HepG2 (cell line): ENCODE measurements around the gene ZDHHC9. TPM values are rescaled to one million over a fixed set of nuclear protein-coding genes. Genes with fewer than 3 reads are reported as not detected.

Source experiments
- ATAC-seq: fragments of 200-7000 bp; cut with Tn5 transposase; 3 replicates; pipeline ENCODE4 v1.9.1; 2020; ENCODE audit warnings: mild to moderate bottlenecking, moderate library complexity
- Bru-seq: library from RNA; stranded (reverse); fragments of 400-500 nt; gene quantifications from one replicate; lab custom pipeline; 2021; lab: Mats Ljungman, UMichigan
- BruChase-seq, 2 experiments: library from RNA; stranded (reverse); fragments of 400-500 nt; gene quantifications; one replicate each; lab custom pipeline; 2021; lab: Mats Ljungman, UMichigan
- BruUV-seq: library from RNA; stranded (reverse); fragments of 400-500 nt; replicated peaks from 2 replicates; lab custom pipeline; 2021; lab: Mats Ljungman, UMichigan
- CTCF ChIA-PET: fragments of 300-600 bp; formaldehyde crosslinking; extraction: SDS; loops from one replicate; lab custom pipeline; 2021; ENCODE audit warnings: low total read pairs, inconsistent platforms, low intra/inter-chr PET ratio; lab: Yijun Ruan, JAX
- POLR2A ChIA-PET: fragments of 350-600 bp; sonication (Branson Sonifier 250); formaldehyde crosslinking; loops from one replicate; lab custom pipeline; 2020; ENCODE audit warnings: antibody characterized with exemption, inconsistent platforms; lab: Yijun Ruan, JAX
- DNase-seq: peaks from one replicate; pipeline ENCODE4 v3.0.0-alpha.2; 2015; ENCODE audit warnings: low spot score
- FAIRE-seq: peaks from 3 replicates; lab custom pipeline; 2011; peaks lifted over from hg19 to GRCh38; lab: Jason Lieb, UNC
- H2AFZ ChIP-seq: one replicate; pipeline ENCODE4 v1.6.1; 2011; ENCODE audit warnings: low read length, inconsistent platforms
- H3K27ac ChIP-seq: fragments of 300-600 bp; 3 replicates; pipeline ENCODE4 v1.8.0; 2011; ENCODE audit warnings: mixed run types, mild to moderate bottlenecking, mixed read lengths, low read length, inconsistent platforms; ENCODE audit not compliant: insufficient read depth; ENCODE audit errors: extremely low read length
- H3K27me3 ChIP-seq, 2 experiments: fragments of 200-600 bp in 1 of 2; 2 replicates in 1 of 2; 3 replicates in 1 of 2; pipeline versions ENCODE4 v1.6.0 to v1.8.0; 2011; ENCODE audit warnings: low read length in 2 of 2, mild to moderate bottlenecking in 2 of 2, moderate library complexity in 2 of 2, inconsistent platforms in 1 of 2; ENCODE audit not compliant: insufficient read depth in 2 of 2, control insufficient read depth in 1 of 2
- H3K36me3 ChIP-seq, 2 experiments: fragments of 200-600 bp in 1 of 2; replicated peaks in 1 of 2; 2 replicates in 1 of 2; 3 replicates in 1 of 2; pipeline versions ENCODE4 v1.5.1 to v1.8.0; 2011; ENCODE audit warnings: low read length in 2 of 2, inconsistent platforms in 1 of 2; ENCODE audit not compliant: insufficient read depth in 2 of 2, control insufficient read depth in 1 of 2
- H3K4me1 ChIP-seq: 2 replicates; pipeline ENCODE4 v1.5.1; 2012; ENCODE audit warnings: low read length, inconsistent platforms; ENCODE audit not compliant: insufficient read depth
- H3K4me2 ChIP-seq: 2 replicates; pipeline ENCODE4 v1.6.0; 2011; ENCODE audit warnings: low read depth, low read length, inconsistent platforms
- H3K4me3 ChIP-seq, 3 experiments: fragments of 200-600 bp in 1 of 3; sonication (generic), shearing (Covaris generic) in 1 of 3; replicated peaks in 1 of 3; 2 replicates each; pipeline ENCODE4 v1.5.1; 2011 to 2016; ENCODE audit warnings: low read length in 3 of 3, inconsistent platforms in 2 of 3, low read depth in 2 of 3, mild to moderate bottlenecking in 2 of 3, control low read depth in 1 of 3, mixed read lengths in 1 of 3; ENCODE audit not compliant: insufficient read depth in 1 of 3
- H3K79me2 ChIP-seq: one replicate; pipeline ENCODE4 v1.6.1; 2011; ENCODE audit warnings: low read length, inconsistent platforms; ENCODE audit not compliant: insufficient read depth
- H3K9ac ChIP-seq: 2 replicates; pipeline ENCODE4 v1.6.0; 2011; ENCODE audit warnings: mild to moderate bottlenecking, low read depth, low read length, inconsistent platforms; ENCODE audit not compliant: insufficient read depth
- H3K9me3 ChIP-seq: 2 replicates; pipeline ENCODE4 v1.5.1; 2012; ENCODE audit warnings: mild to moderate bottlenecking, low read length
- H4K20me1 ChIP-seq: 2 replicates; pipeline ENCODE4 v1.6.0; 2011; ENCODE audit warnings: inconsistent platforms, mild to moderate bottlenecking, low read length, moderate library complexity; ENCODE audit not compliant: insufficient read depth
- CREB1 ChIP-seq, 2 experiments: fragments of 450-650 bp in 1 of 2; IDR thresholded peaks; 2 replicates each; pipeline ENCODE4 v1.6.1; 2016 to 2017; ENCODE audit warnings: control low read depth in 1 of 2, mild to moderate bottlenecking in 1 of 2, missing compliant biosample characterization in 1 of 2, missing genetic modification characterization in 1 of 2
- MIER3 ChIP-seq: IDR thresholded peaks from 2 replicates; pipeline ENCODE4 v1.6.1; 2016; ENCODE audit warnings: missing compliant biosample characterization, borderline replicate concordance
- PHF5A ChIP-seq: IDR thresholded peaks from one replicate; pipeline ENCODE4 v1.6.1; 2018; ENCODE audit warnings: low read depth, missing genetic modification reagents; ENCODE audit not compliant: unreplicated experiment
- YEATS4 ChIP-seq: sonication (generic); formaldehyde crosslinking; IDR thresholded peaks from 2 replicates; pipeline ENCODE4 v1.4.0; 2020; ENCODE audit warnings: missing genetic modification reagents, borderline replicate concordance
- ZBTB21 ChIP-seq: sonication (generic); formaldehyde crosslinking; IDR thresholded peaks from 2 replicates; pipeline ENCODE4 v1.4.0; 2020; ENCODE audit warnings: missing genetic modification reagents
- WGBS: methylation state at CpG from one replicate; pipeline ENCODE4 v1.1.6; 2017; ENCODE audit warnings: low lambda C conversion rate; 5-methylcytosine and 5-hydroxymethylcytosine counted together
- in situ Hi-C: cut with HindIII; loops from 2 replicates; pipeline ENCODE4 v1.10.0; 2017; ENCODE audit warnings: low pct_unique_long_range_greater_than_20kb; ENCODE audit not compliant: extremely low pct_ligation_motif_present
- intact Hi-C: fragments of 100-400 bp; cut with micrococcal nuclease; formaldehyde crosslinking; loops from one replicate; pipeline ENCODE4 v1.10.0; 2022; ENCODE audit not compliant: unreplicated experiment
- long read RNA-seq, 2 experiments: library from RNA in 1 of 2; library from polyadenylated mRNA in 1 of 2; stranded (forward) in 1 of 2; unstranded in 1 of 2; transcript quantifications; one replicate each; pipeline ENCODE4 v2.0.0, GENCODE V29; 2019 to 2022
- polyA minus RNA-seq, 3 experiments: library from RNA; depleted of rRNA, polyadenylated mRNA; stranded (reverse); fragments of >200 nt; gene quantifications; 2 replicates each; pipeline ENCODE4 v1.2.3, GENCODE V29; 2011; ENCODE audit warnings: low replicate concordance in 1 of 3
- polyA plus RNA-seq, 8 experiments: library from polyadenylated mRNA; depleted of rRNA in 3 of 8; stranded (reverse) in 7 of 8; unstranded in 1 of 8; fragments of >200 nt; fragmentation: Illumina TruSeq in 4 of 8; extraction: Trizol in 4 of 8; gene quantifications; 2 replicates each; pipeline versions ENCODE4 v1.2.1 to v1.2.3, GENCODE V29; 2011 to 2016; ENCODE audit warnings: low read depth in 4 of 8, missing spikeins in 1 of 8, mixed read lengths in 1 of 8; ENCODE audit not compliant: insufficient read depth in 1 of 8
- total RNA-seq, 5 experiments: library from RNA; depleted of rRNA; stranded (reverse); fragments of >200 nt; fragmentation: Illumina TruSeq; extraction: Trizol; gene quantifications; 2 replicates each; pipeline ENCODE4 v1.2.3, GENCODE V29; 2016; ENCODE audit warnings: low read depth in 1 of 5
- TF ChIP-seq, protein P1 (sequence below): sonication (generic); formaldehyde crosslinking; IDR thresholded peaks from 2 replicates; pipeline ENCODE4 v1.4.0; 2020; ENCODE audit warnings: missing genetic modification reagents
- TF ChIP-seq, protein P2 (sequence below): sonication (generic); formaldehyde crosslinking; IDR thresholded peaks from 2 replicates; pipeline ENCODE4 v1.8.0; 2022; ENCODE audit warnings: mild to moderate bottlenecking, missing genetic modification reagents, borderline replicate concordance
- TF ChIP-seq, protein P3 (sequence below): sonication (generic); formaldehyde crosslinking; conservative IDR thresholded peaks from 2 replicates; pipeline ENCODE4 v1.4.0; 2020; ENCODE audit warnings: missing genetic modification reagents

Gene ZDHHC9
- total RNA-seq (2016; rRNA removed; fragmentation: Illumina TruSeq; extraction: Trizol) = 14.5 and 28.3 TPM in 2 replicates
- total RNA-seq (2016; cell fraction: cytosol; rRNA removed; fragmentation: Illumina TruSeq; extraction: Trizol; ENCODE audit: low read depth) = 4.3 and 4.4 TPM in 2 replicates
- 15.3 and 26.5 TPM in 2 replicates for total RNA-seq (2016; cell fraction: insoluble cytoplasmic fraction; rRNA removed; fragmentation: Illumina TruSeq; extraction: Trizol)
- total RNA-seq (2016; cell fraction: membrane; rRNA removed; fragmentation: Illumina TruSeq; extraction: Trizol) = 15.1 and 18.5 TPM in 2 replicates
- total RNA-seq (2016; cell fraction: nucleus; rRNA removed; fragmentation: Illumina TruSeq; extraction: Trizol) = 28.8 and 34.6 TPM in 2 replicates
- 51.9 and 53.1 TPM in 2 replicates for polyA plus RNA-seq (2011; rRNA removed)
- polyA plus RNA-seq (2011; cell fraction: cytosol; rRNA removed) = 36.0 and 50.3 TPM in 2 replicates
- 31.2 and 33.5 TPM in 2 replicates for polyA plus RNA-seq (2011; cell fraction: nucleus; rRNA removed)
- polyA plus RNA-seq (2012) = 40.1 and 49.9 TPM in 2 replicates
- polyA plus RNA-seq (2016; cell fraction: cytosol; fragmentation: Illumina TruSeq; extraction: Trizol; ENCODE audit: low read depth) = 5.7 and 8.1 TPM in 2 replicates
- 16.7 and 19.3 TPM in 2 replicates for polyA plus RNA-seq (2016; cell fraction: insoluble cytoplasmic fraction; fragmentation: Illumina TruSeq; extraction: Trizol; ENCODE audit: low read depth)
- 17.1 and 18.0 TPM in 2 replicates for polyA plus RNA-seq (2016; cell fraction: membrane; fragmentation: Illumina TruSeq; extraction: Trizol; ENCODE audit: low read depth)
- 43.6 and 44.3 TPM in 2 replicates for polyA plus RNA-seq (2016; cell fraction: nucleus; fragmentation: Illumina TruSeq; extraction: Trizol; ENCODE audit: insufficient read depth, low read depth)
- polyA minus RNA-seq (2011; rRNA and poly(A)+ RNA removed; ENCODE audit: low replicate concordance) = 50.7 and 145 TPM in 2 replicates
- 33.1 and 49.3 TPM in 2 replicates for polyA minus RNA-seq (2011; cell fraction: cytosol; rRNA and poly(A)+ RNA removed)
- polyA minus RNA-seq (2011; cell fraction: nucleus; rRNA and poly(A)+ RNA removed) = 46.7 and 54.3 TPM in 2 replicates
- percentile 70 among the genes with signal in this experiment for Bru-seq, nascent RNA
- percentile 78 among the genes with signal in this experiment for BruChase-seq, experiment 1, labeled RNA remaining after a 6-hour chase
- percentile 74 among the genes with signal in this experiment for BruChase-seq, experiment 2, labeled RNA remaining after a 2-hour chase
- long read RNA-seq, experiment 1, full-length matches to known transcripts = 36 of 58 reads
- long read RNA-seq, experiment 1, partial matches to known transcripts = 15 of 58 reads
- long read RNA-seq, experiment 1, other reads (novel, unspliced or antisense) = 7 of 58 reads
- long read RNA-seq, experiment 2, full-length matches to known transcripts = 52 of 136 reads
- long read RNA-seq, experiment 2, partial matches to known transcripts = 11 of 136 reads
- long read RNA-seq, experiment 2, other reads (novel, unspliced or antisense) = 73 of 136 reads

DNA sequence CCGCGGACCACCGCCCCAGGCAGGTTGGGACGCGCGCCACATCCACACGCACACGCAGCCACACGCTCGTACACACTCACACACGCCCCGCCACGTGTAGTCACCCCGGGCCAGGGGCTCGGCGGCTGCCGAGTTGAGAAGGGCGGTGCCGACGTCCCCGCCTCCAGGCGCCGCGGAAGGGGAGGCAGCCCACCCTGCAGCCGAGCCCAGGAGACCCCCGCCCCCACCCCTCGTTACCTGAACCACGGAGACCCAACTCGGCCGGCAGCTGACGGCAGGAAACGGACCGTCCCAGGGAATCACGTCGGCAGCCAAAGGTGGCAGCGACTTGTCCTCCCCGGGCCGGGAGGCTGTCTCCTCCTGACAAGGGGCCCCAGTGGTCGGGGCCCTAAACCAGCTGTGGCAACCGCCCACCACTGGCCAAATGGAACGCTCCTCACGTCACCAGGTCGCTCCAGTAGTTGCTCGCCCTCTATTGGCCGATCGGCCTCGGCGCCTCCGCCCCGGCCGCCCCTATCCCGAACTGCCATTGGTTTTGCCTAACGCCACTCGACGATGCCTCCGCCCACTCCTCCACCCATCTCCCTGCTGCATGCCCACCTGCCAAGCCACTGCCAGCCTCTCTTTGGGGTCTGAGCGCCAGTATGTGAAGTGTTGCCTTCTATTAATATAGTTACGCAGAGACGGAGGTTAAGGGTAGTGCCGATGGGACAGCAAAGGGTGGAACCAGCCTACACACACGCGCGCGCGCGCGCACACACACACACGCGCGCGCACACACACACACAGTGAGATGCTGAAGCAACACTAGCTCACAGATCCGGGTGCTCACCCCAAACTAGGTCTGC lies at the start of gene ZDHHC9:
Gene ZDHHC9, minus strand, starts transcription at position 428 of the 848 bp plus-strand sequence. CDS start 1,941 bp downstream, outside the sequence.
- BruUV-seq = no TSS peak
- CTCF ChIA-PET = no interaction called here
- peak within 1 kb of the TSS; percentile 83 for H3K4me2 ChIP-seq
- H3K4me3 ChIP-seq = peak within 1 kb of the TSS; percentile 65 to 81 (median 77)
- no peaks in the 10 kb centered on the region for H4K20me1 ChIP-seq
- no peaks in the 10 kb centered on the region for H3K9me3 ChIP-seq
- peak within 1 kb of the TSS; percentile 76 for H3K9ac ChIP-seq
- peaks cover 50% of the 10 kb centered on the region for H3K4me1 ChIP-seq
- ATAC-seq (peak; percentile 93), FAIRE-seq (peak; percentile 73), DNase-seq (peak; percentile 76)
- WGBS = no CpG with 5 or more reads among the region's 72 CpGs
- no peaks in the 10 kb centered on the region for H3K27me3 ChIP-seq
- peaks cover 1 to 15% of the 10 kb centered on the region in 2 experiments; a peak in 1 of 5 replicates for H3K36me3 ChIP-seq
- POLR2A ChIA-PET = interaction anchor here (1.1 kb wide), 1 partner anchor 33 kb away, joined by 3 read pairs; no protein-coding TSS in a partner anchor
- peak within 1 kb of the TSS; percentile 73 for H3K27ac ChIP-seq
- intact Hi-C loops (loop anchor here (10.0 kb wide), 1 partner anchor 61 kb away; the partner anchor contains the start of gene UTP14A), in situ Hi-C loops (loop anchor here (10.0 kb wide), 1 partner anchor 61 kb away; the partner anchor contains the start of gene UTP14A)
- peak within 1 kb of the TSS; percentile 54 for H2AFZ ChIP-seq
- peaks cover 39% of the 10 kb centered on the region for H3K79me2 ChIP-seq
- TF ChIP-seq PHF5A (CRISPR knock-in tag) (no peak), CREB1 (IDR thresholded peaks at IDR 0.05) (peak; percentile 79), CREB1 (CRISPR knock-in tag; IDR thresholded peaks at IDR 0.05) (peak; percentile 83), YEATS4 (CRISPR knock-in tag) (0 out of 2 replicates have a peak, but pooled peaks have one; percentile 41), ZBTB21 (CRISPR knock-in tag) (no peak), MIER3 (CRISPR knock-in tag) (no peak)
- TF ChIP-seq, protein P1, sequence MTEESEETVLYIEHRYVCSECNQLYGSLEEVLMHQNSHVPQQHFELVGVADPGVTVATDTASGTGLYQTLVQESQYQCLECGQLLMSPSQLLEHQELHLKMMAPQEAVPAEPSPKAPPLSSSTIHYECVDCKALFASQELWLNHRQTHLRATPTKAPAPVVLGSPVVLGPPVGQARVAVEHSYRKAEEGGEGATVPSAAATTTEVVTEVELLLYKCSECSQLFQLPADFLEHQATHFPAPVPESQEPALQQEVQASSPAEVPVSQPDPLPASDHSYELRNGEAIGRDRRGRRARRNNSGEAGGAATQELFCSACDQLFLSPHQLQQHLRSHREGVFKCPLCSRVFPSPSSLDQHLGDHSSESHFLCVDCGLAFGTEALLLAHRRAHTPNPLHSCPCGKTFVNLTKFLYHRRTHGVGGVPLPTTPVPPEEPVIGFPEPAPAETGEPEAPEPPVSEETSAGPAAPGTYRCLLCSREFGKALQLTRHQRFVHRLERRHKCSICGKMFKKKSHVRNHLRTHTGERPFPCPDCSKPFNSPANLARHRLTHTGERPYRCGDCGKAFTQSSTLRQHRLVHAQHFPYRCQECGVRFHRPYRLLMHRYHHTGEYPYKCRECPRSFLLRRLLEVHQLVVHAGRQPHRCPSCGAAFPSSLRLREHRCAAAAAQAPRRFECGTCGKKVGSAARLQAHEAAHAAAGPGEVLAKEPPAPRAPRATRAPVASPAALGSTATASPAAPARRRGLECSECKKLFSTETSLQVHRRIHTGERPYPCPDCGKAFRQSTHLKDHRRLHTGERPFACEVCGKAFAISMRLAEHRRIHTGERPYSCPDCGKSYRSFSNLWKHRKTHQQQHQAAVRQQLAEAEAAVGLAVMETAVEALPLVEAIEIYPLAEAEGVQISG (CRISPR knock-in tag) = 0 out of 2 replicates have a peak, but pooled peaks have one; percentile 7
- TF ChIP-seq, protein P2, sequence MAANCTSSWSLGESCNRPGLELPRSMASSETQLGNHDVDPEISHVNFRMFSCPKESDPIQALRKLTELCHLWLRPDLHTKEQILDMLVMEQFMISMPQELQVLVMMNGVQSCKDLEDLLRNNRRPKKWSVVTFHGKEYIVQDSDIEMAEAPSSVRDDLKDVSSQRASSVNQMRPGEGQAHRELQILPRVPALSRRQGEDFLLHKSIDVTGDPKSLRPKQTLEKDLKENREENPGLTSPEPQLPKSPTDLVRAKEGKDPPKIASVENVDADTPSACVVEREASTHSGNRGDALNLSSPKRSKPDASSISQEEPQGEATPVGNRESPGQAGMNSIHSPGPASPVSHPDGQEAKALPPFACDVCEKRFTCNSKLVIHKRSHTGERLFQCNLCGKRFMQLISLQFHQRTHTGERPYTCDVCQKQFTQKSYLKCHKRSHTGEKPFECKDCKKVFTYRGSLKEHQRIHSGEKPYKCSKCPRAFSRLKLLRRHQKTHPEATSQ (CRISPR knock-in tag) = no peak
- TF ChIP-seq, protein P3, sequence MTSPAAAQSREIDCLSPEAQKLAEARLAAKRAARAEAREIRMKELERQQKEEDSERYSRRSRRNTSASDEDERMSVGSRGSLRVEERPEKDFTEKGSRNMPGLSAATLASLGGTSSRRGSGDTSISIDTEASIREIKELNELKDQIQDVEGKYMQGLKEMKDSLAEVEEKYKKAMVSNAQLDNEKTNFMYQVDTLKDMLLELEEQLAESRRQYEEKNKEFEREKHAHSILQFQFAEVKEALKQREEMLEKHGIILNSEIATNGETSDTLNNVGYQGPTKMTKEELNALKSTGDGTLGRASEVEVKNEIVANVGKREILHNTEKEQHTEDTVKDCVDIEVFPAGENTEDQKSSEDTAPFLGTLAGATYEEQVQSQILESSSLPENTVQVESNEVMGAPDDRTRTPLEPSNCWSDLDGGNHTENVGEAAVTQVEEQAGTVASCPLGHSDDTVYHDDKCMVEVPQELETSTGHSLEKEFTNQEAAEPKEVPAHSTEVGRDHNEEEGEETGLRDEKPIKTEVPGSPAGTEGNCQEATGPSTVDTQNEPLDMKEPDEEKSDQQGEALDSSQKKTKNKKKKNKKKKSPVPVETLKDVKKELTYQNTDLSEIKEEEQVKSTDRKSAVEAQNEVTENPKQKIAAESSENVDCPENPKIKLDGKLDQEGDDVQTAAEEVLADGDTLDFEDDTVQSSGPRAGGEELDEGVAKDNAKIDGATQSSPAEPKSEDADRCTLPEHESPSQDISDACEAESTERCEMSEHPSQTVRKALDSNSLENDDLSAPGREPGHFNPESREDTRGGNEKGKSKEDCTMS (CRISPR knock-in tag) = no peak
